H9 (cell line): ENCODE results near the gene TEX2. TPM values are rescaled to one million over a fixed set of nuclear protein-coding genes. Genes with fewer than 3 reads are reported as not detected.
A peak's percentile ranks its signal among the peaks of the same experiment; 100 is the strongest.

Experiments used
- DNase-seq: peaks from one replicate; pipeline ENCODE4 v3.0.0-alpha.2; 2017
- H2AFZ ChIP-seq: one replicate; pipeline ENCODE4 v1.6.1; 2013; ENCODE audit warnings: mild to moderate bottlenecking, low read length, control low read depth, moderate library complexity
- H2AK5ac ChIP-seq: 2 replicates; pipeline ENCODE4 v1.6.1; 2013; ENCODE audit warnings: low read length, control low read depth, mixed read lengths; ENCODE audit not compliant: insufficient read length
- H2BK120ac ChIP-seq: one replicate; pipeline ENCODE4 v1.6.1; 2013; ENCODE audit warnings: low read depth, mild to moderate bottlenecking, low read length, control low read depth, inconsistent platforms; ENCODE audit not compliant: poor library complexity, severe bottlenecking
- H2BK12ac ChIP-seq: 2 replicates; pipeline ENCODE4 v1.6.1; 2013; ENCODE audit warnings: low read length, control low read depth, mixed read lengths, low read depth; ENCODE audit not compliant: insufficient read length
- H2BK15ac ChIP-seq: 2 replicates; pipeline ENCODE4 v1.6.1; 2013; ENCODE audit warnings: low read depth, low read length, control low read depth
- H2BK20ac ChIP-seq: one replicate; pipeline ENCODE4 v1.6.1; 2013; ENCODE audit warnings: low read depth, mild to moderate bottlenecking, low read length, control low read depth, inconsistent platforms; ENCODE audit not compliant: poor library complexity, severe bottlenecking
- H2BK5ac ChIP-seq: 2 replicates; pipeline ENCODE4 v1.6.1; 2013; ENCODE audit warnings: low read length, control low read depth, mixed read lengths; ENCODE audit not compliant: insufficient read length
- H3K14ac ChIP-seq: 2 replicates; pipeline ENCODE4 v1.6.1; 2013; ENCODE audit warnings: low read length, control low read depth; ENCODE audit not compliant: insufficient read depth
- H3K18ac ChIP-seq: 2 replicates; pipeline ENCODE4 v1.6.1; 2013; ENCODE audit warnings: low read depth, mild to moderate bottlenecking, mixed read lengths, low read length, control low read depth; ENCODE audit not compliant: insufficient read length
- H3K23ac ChIP-seq: 2 replicates; pipeline ENCODE4 v1.6.1; 2013; ENCODE audit warnings: low read length, control low read depth, mixed read lengths, low read depth; ENCODE audit not compliant: insufficient read length
- H3K23me2 ChIP-seq: 2 replicates; pipeline ENCODE4 v1.6.1; 2013; ENCODE audit warnings: low read depth, mild to moderate bottlenecking, mixed read lengths, low read length, control low read depth; ENCODE audit not compliant: insufficient read length, poor library complexity, severe bottlenecking
- H3K27ac ChIP-seq: 2 replicates; pipeline ENCODE4 v1.5.1; 2013; ENCODE audit warnings: low read length, control low read depth, mixed read lengths, low read depth; ENCODE audit not compliant: insufficient read length
- H3K27me3 ChIP-seq: 2 replicates; pipeline ENCODE4 v1.6.1; 2013; ENCODE audit warnings: low read length, control low read depth, inconsistent platforms; ENCODE audit not compliant: insufficient read depth
- H3K4ac ChIP-seq: 2 replicates; pipeline ENCODE4 v1.6.1; 2013; ENCODE audit warnings: low read depth, mild to moderate bottlenecking, control low read depth, inconsistent platforms, low read length, moderate library complexity
- H3K4me1 ChIP-seq: 2 replicates; pipeline ENCODE4 v1.6.1; 2013; ENCODE audit warnings: low read length, control low read depth, inconsistent platforms; ENCODE audit not compliant: insufficient read depth
- H3K4me2 ChIP-seq: 2 replicates; pipeline ENCODE4 v1.6.1; 2013; ENCODE audit warnings: low read length, control low read depth, mixed read lengths; ENCODE audit not compliant: insufficient read length, insufficient read depth
- H3K56ac ChIP-seq: 2 replicates; pipeline ENCODE4 v1.6.1; 2013; ENCODE audit warnings: low read depth, mild to moderate bottlenecking, mixed read lengths, low read length, control low read depth; ENCODE audit not compliant: insufficient read length
- H3K79me1 ChIP-seq: 2 replicates; pipeline ENCODE4 v1.6.1; 2013; ENCODE audit warnings: low read depth, mild to moderate bottlenecking, moderate library complexity, low read length, control low read depth, inconsistent platforms; ENCODE audit not compliant: insufficient read depth, poor library complexity, severe bottlenecking
- H3K79me2 ChIP-seq: 2 replicates; pipeline ENCODE4 v1.6.1; 2013; ENCODE audit warnings: low read length, control low read depth, inconsistent platforms; ENCODE audit not compliant: insufficient read depth
- H3K9ac ChIP-seq: 2 replicates; pipeline ENCODE4 v1.6.1; 2013; ENCODE audit warnings: low read length, control low read depth, mixed read lengths; ENCODE audit not compliant: insufficient read length; ENCODE audit errors: extremely low read depth
- H3K9me3 ChIP-seq: one replicate; pipeline ENCODE4 v1.6.1; 2013; ENCODE audit warnings: low read depth, low read length, inconsistent platforms; ENCODE audit not compliant: control insufficient read depth
- H3T11ph ChIP-seq: one replicate; pipeline ENCODE4 v1.6.1; 2013; ENCODE audit warnings: mild to moderate bottlenecking, low read length, control low read depth, inconsistent platforms
- H4K20me1 ChIP-seq: one replicate; pipeline ENCODE4 v1.6.1; 2013; ENCODE audit not compliant: control insufficient read depth, insufficient read length, insufficient read depth
- H4K5ac ChIP-seq: 2 replicates; pipeline ENCODE4 v1.6.1; 2013; ENCODE audit warnings: low read depth, mild to moderate bottlenecking, mixed read lengths, low read length, control low read depth; ENCODE audit not compliant: insufficient read length
- H4K8ac ChIP-seq: replicated peaks from 2 replicates; pipeline ENCODE4 v1.6.1; 2013; ENCODE audit warnings: low read length, control low read depth, mixed read lengths, low read depth; ENCODE audit not compliant: insufficient read length
- H4K91ac ChIP-seq: 2 replicates; pipeline ENCODE4 v1.6.1; 2013; ENCODE audit warnings: low read depth, mild to moderate bottlenecking, moderate library complexity, mixed read lengths, low read length, control low read depth; ENCODE audit not compliant: insufficient read length
- H3K27ac Mint-ChIP-seq, 3 experiments: 2 replicates in 2 of 3; 3 replicates in 1 of 3; pipeline ENCODE4 v1.8.0; 2020 to 2021; ENCODE audit warnings: mixed read lengths in 3 of 3, mild to moderate bottlenecking in 1 of 3, moderate library complexity in 1 of 3
- H3K27me3 Mint-ChIP-seq: 2 replicates; pipeline ENCODE4 v1.8.0; 2021; ENCODE audit warnings: low read depth, mild to moderate bottlenecking, moderate library complexity, mixed read lengths
- H3K36me3 Mint-ChIP-seq, 3 experiments: 2 replicates in 2 of 3; 3 replicates in 1 of 3; pipeline ENCODE4 v1.8.0; 2020 to 2021; ENCODE audit warnings: low read depth in 3 of 3, mixed read lengths in 3 of 3; ENCODE audit not compliant: insufficient read depth in 1 of 3
- H3K4me1 Mint-ChIP-seq, 2 experiments: 2 replicates each; pipeline ENCODE4 v1.8.0; 2020; ENCODE audit warnings: mixed read lengths in 2 of 2
- H3K4me3 Mint-ChIP-seq, 2 experiments: 2 replicates in 1 of 2; 3 replicates in 1 of 2; pipeline ENCODE4 v1.8.0; 2020 to 2021; ENCODE audit warnings: mild to moderate bottlenecking in 2 of 2, mixed read lengths in 2 of 2, moderate library complexity in 1 of 2
- H3K9me3 Mint-ChIP-seq, 2 experiments: 2 replicates in 1 of 2; 3 replicates in 1 of 2; pipeline ENCODE4 v1.8.0; 2020; ENCODE audit warnings: mild to moderate bottlenecking in 2 of 2, mixed read lengths in 2 of 2, moderate library complexity in 1 of 2
- WGBS: extraction: QIAGEN DNeasy Blood & Tissue Kit; methylation state at CpG from one replicate; pipeline ENCODE4 v1.1.7; 2013; ENCODE audit warnings: missing lambda C conversion rate, low lambda C conversion rate, mixed read lengths; ENCODE audit not compliant: insufficient read length; ENCODE audit errors: extremely low coverage; 5-methylcytosine and 5-hydroxymethylcytosine counted together
- total RNA-seq: library from RNA; stranded (reverse); gene quantifications from 2 replicates; pipeline ENCODE4 v1.2.1, GENCODE V29; 2021
- TF ChIP-seq, protein P1 (sequence below): fragments of 200-600 bp; sonication (generic); conservative IDR thresholded peaks from 3 replicates; pipeline ENCODE4 v1.8.0; 2021; ENCODE audit warnings: antibody characterized with exemption, mild to moderate bottlenecking

The TEX2 gene
- total RNA-seq, 1 experiment from 2014 or later = 12.2 TPM

DNA sequence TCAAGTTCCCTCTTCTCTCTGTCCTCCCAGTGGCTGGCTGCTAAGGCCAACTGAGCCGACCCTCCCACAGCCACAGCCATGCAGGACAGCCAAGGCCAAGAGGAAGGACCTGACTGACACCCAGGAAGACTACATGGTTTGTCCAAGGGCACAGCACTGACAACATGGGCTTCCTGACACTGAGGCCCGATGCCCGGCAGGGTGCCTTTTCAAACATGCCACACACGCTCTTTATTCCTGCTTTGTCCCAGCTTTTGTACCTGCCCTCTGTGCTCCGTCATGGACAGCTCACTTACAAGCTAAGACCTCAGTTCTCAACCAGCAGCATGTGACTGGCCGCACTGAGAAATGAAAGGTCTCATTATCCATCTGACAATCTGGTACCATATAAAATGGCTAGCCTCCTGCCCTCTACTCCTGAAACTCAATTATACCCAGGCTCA lies 45.8 kb downstream of the TEX2 start:
- no peak overlapping the region for H4K91ac ChIP-seq
- no peak overlapping the region for H3K23ac ChIP-seq
- H2BK12ac ChIP-seq = no peak overlapping the region
- no peak overlapping the region for H3T11ph ChIP-seq
- H3K9me3 ChIP-seq = no peaks in the 10 kb centered on the region
- Mint-ChIP-seq H3K27ac (peak overlapping the region in 2 of 3 experiments; percentile 62 to 84; a peak in 5 of 7 replicates), H3K27me3 (no peaks in the 10 kb centered on the region), H3K4me1 (peaks cover 19% of the 10 kb centered on the region in 2 experiments), H3K36me3 (peaks cover 2 to 17% (median 13%) of the 10 kb centered on the region in 3 experiments), H3K9me3 (no peaks in the 10 kb centered on the region), H3K4me3 (no peak overlapping the region)
- no peak overlapping the region for H4K8ac ChIP-seq
- no CpG with 5 or more reads among the region's 6 CpGs for WGBS
- H3K4me2 ChIP-seq = no peak overlapping the region
- TF ChIP-seq, protein P1, sequence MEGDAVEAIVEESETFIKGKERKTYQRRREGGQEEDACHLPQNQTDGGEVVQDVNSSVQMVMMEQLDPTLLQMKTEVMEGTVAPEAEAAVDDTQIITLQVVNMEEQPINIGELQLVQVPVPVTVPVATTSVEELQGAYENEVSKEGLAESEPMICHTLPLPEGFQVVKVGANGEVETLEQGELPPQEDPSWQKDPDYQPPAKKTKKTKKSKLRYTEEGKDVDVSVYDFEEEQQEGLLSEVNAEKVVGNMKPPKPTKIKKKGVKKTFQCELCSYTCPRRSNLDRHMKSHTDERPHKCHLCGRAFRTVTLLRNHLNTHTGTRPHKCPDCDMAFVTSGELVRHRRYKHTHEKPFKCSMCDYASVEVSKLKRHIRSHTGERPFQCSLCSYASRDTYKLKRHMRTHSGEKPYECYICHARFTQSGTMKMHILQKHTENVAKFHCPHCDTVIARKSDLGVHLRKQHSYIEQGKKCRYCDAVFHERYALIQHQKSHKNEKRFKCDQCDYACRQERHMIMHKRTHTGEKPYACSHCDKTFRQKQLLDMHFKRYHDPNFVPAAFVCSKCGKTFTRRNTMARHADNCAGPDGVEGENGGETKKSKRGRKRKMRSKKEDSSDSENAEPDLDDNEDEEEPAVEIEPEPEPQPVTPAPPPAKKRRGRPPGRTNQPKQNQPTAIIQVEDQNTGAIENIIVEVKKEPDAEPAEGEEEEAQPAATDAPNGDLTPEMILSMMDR = no peak
- no peak for DNase-seq
- H2BK20ac ChIP-seq = no peak overlapping the region
- no peak overlapping the region for H3K9ac ChIP-seq
- no peak overlapping the region for H2BK5ac ChIP-seq
- no peak overlapping the region for H3K4ac ChIP-seq
- no peak overlapping the region for H2AFZ ChIP-seq
- no peaks in the 10 kb centered on the region for H3K23me2 ChIP-seq
- peaks cover 4% of the 10 kb centered on the region; the same call in 1 of the 2 replicates for H3K4me1 ChIP-seq
- peaks cover 9% of the 10 kb centered on the region for H3K79me1 ChIP-seq
- H3K27ac ChIP-seq = no peak overlapping the region
- no peak overlapping the region for H2AK5ac ChIP-seq
- no peaks in the 10 kb centered on the region for H4K20me1 ChIP-seq
- H3K79me2 ChIP-seq = 0 out of 2 replicates have a peak, but pooled peaks cover 3% of the 10 kb centered on the region
- H3K18ac ChIP-seq = no peak overlapping the region
- H2BK15ac ChIP-seq = no peak overlapping the region
- H4K5ac ChIP-seq = no peak overlapping the region
- no peak overlapping the region for H3K56ac ChIP-seq
- no peaks in the 10 kb centered on the region for H3K27me3 ChIP-seq
- H2BK120ac ChIP-seq = no peak overlapping the region
- no peak overlapping the region for H3K14ac ChIP-seq
